ENCODE data around the gene CNOT3.

DNA sequence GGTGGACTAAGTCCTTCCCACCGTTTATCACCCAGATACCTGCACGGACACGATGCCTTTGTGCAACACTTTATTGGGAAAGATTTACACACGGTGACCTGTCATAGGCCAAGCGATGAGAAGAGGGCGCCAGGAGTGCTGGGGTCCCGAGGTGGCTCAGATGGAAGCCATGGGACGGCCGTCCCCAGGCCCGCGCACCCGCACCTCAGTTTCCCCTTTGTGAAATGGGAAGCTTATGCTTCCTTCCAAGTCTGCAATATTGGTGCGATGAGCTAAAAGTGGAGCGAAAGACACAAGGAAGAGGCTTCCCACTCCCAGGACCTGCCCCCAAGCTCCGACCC is 35.8 kb downstream of the CNOT3 start:
- TF ChIP-seq CTCF (IDR thresholded peaks at IDR 0.05) (no peak), EZH2 (IDR thresholded peaks at IDR 0.05; ENCODE audit: borderline replicate concordance, insufficient read depth, low read depth, low read length, poor library complexity, severe bottlenecking) (no peak)
